HG02885 (cell line): ENCODE measurements around the gene EMC9.

Experiments used
- ATAC-seq: cut with Tn5 transposase; IDR thresholded peaks from one replicate; pipeline ENCODE4 v1.9.1; 2021; ENCODE audit warnings: mild to moderate bottlenecking; ENCODE audit not compliant: unreplicated experiment, poor library complexity

EMC9 gene

GRCh38 chr14:24150567-24150966, 9.2 kb upstream of the EMC9 start:
- no peak for ATAC-seq

DNA sequence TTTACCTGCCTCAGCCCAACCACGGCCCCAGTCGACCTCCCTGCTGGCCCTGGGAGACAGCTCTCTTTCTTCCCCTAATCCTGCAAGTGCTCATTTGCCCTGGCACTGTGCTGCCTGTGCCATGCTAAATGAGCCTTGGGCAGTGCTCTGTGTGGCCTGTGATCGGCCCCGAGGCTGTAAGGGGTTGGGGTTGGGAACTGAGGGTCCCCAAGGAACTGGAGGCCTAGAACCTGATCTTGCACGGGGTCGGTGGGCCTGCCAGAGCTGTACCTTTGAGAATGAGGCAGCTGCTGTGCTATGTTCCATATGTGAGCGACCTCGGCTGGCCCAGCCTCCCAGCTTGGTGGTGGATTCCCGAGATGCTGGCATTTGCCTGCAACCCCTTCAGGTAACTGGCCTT, 8.7 kb upstream of the EMC9 start:
- ATAC-seq = no peak

DNA sequence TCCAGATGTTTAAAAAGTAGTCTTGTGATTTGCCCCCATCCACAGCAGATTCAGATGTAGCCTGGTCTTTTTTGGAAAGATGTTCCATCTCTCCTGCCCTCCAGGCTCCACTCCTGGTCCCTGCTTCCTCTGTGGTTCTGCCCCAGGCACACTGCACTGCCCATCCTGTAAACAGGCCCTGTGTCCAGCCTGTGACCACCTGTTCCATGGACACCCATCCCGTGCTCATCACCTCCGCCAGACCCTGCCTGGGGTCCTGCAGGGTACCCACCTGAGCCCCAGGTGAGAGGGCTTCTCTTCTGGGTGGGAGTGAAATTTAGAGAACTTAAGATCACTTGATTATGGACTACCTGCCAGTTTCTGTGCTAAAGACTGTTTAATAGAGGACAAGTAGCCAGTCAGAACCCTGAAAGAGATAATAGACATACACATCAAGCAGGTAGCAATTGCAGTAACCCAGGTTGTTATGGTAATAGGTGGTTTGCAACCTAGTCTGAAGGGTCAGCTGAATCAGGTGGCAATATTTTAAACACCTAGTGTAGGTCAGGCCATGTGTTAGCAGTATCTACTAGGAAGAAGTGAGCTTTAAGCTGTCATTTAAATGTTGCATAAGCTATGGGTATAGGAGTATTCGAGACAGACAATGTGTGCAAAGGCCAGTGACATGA, 8.0 kb upstream of the EMC9 start:
- no peak for ATAC-seq

GRCh38 chr14:24147761-24148428, 6.5 kb upstream of the EMC9 start:
- ATAC-seq = no peak

- peak; percentile 86 for ATAC-seq
Measured at GRCh38 chr14:24146978-24147760, 5.8 kb upstream of the EMC9 start, which contains the start of gene RNF31. TSS of gene RNF31 (plus strand) at chr14:24147498. CDS start at chr14:24147699, 201 bp downstream.

GRCh38 chr14:24146453-24146977, 5.1 kb upstream of the EMC9 start, which contains the start of gene PSME2:
TSS of gene PSME2 (minus strand) at chr14:24146610. CDS start at chr14:24146581, 29 bp downstream.
- ATAC-seq = peak; percentile 69

- no peak for ATAC-seq
Measured at GRCh38 chr14:24145690-24146452, 4.5 kb upstream of the EMC9 start.

DNA sequence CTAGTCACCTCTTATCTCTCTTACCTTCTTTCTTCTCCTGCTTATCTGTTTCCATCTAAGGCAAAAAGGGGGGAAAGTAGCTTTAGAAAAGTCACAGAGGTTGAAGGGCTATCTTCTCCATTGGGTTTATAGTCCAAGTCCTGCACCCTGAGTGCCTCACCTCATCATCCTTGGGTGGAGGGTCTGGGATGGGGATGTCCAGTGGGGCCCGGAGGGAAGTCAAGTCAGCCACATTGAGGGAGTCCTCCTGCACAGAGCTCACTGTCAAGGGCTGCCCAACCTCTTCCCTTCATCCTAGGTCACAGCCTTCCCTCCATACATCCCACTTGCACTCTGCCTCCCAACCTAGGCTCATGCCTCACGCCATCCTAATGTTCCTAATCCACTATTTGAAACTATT, 3.8 kb upstream of the EMC9 start:
- no peak for ATAC-seq

DNA sequence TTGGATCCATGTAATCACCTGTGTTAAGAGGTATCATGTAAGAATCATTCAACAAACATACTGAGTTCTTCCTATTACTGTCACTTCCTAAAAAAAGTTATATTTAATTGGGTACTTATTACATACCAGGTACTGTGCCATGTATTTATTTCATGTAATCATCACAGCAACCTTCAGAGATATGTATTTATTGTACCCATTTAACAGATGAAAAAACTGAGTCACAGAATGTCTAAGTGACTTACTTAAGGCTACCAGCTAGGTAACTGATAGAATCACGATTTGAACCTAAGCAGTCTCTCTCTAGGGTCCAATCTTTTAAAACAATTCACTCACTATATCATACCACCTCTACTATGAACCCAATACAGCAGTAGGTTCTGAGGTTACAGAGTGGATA, 3.1 kb upstream of the EMC9 start:
- no peak for ATAC-seq

DNA sequence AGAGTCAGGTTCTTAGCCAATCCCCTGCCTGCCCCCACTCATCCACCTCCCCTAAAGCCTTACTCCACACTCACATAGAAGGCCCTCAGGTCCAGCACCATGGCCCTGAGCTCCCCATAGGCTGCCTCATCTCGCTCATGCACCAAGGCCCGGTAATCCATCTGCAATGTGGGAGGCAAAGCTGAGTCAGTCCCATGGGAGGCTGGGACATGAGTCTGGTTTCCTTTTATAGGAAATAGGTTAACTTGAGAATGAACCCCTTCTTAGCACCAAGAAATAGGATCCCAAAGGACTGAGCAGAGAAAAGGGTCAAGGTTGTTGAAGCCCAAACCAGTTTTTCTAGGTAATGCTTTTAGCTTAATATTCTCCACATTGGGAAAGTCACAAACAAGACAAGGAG, 2.1 kb upstream of the EMC9 start:
- no peak for ATAC-seq

- no peak for ATAC-seq
Measured at GRCh38 chr14:24139272-24139934, 2.0 kb downstream of the EMC9 start.

GRCh38 chr14:24138396-24139271, 2.8 kb downstream of the EMC9 start:
- no peak for ATAC-seq

DNA sequence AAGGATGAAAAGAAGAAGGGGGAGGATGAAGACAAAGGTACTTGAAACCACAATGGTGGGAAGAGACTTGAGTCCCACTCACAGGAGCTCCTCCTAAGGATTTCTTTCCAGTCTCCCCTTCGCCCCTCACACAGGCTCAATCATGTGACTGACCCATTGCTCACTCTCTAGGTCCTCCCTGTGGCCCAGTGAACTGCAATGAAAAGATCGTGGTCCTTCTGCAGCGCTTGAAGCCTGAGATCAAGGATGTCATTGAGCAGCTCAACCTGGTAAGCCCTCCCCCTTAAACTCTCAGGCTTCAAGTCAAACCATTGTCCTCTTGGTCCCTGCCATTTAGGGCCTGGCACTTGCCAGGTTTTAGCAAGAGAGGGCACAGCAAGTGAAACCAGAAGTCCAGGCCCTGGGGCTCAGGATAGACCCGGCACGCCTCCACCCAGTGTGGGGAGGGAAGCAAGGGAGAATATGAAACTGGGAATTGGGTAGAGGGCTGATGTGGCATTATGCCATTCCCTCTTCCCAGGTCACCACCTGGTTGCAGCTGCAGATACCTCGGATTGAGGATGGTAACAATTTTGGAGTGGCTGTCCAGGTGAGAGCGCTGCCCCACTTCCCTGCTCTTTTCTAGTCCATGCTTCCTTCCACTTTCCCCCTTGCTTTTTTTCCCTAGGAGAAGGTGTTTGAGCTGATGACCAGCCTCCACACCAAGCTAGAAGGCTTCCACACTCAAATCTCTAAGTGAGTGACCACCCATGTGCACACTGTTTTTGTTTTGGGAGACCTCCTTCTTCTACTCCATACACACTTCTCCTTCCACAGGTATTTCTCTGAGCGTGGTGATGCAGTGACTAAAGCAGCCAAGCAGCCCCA, 3.6 kb downstream of the EMC9 start:
- ATAC-seq = no peak

DNA sequence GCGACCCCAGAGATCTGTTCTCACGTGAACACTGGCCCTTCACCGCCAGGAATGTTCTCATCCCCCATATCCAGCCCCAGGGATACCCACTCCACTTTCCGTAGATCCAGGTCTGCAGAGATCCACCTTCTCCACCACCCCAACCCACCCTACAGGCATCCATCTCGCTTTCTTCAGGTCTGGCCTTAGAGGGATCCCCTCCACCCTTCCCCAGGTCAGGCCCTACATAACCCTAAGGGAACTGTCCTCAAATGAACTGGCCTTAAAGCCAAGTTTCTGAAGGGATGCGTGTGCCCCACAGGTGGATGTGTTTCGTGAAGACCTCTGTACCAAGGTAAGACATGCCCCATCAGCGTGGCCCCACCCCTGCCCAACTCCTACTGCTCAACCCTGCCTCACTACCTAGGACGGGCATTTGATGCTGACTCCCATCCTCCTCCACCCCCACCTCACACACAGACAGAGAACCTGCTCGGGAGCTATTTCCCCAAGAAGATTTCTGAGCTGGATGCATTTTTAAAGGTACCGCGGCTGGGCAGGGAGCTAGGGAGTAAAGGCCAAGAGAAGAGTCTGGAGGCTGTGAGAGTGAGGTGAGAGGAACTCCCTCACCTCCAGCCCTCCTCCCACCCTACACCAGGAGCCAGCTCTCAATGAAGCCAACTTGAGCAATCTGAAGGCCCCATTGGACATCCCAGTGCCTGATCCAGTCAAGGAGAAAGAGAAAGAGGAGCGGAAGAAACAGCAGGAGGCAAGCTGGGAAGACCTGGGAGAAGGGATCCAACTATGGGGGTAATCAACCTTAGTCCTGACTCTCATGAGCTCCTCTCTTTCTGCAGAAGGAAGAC, 4.5 kb downstream of the EMC9 start:
- ATAC-seq = no peak

DNA sequence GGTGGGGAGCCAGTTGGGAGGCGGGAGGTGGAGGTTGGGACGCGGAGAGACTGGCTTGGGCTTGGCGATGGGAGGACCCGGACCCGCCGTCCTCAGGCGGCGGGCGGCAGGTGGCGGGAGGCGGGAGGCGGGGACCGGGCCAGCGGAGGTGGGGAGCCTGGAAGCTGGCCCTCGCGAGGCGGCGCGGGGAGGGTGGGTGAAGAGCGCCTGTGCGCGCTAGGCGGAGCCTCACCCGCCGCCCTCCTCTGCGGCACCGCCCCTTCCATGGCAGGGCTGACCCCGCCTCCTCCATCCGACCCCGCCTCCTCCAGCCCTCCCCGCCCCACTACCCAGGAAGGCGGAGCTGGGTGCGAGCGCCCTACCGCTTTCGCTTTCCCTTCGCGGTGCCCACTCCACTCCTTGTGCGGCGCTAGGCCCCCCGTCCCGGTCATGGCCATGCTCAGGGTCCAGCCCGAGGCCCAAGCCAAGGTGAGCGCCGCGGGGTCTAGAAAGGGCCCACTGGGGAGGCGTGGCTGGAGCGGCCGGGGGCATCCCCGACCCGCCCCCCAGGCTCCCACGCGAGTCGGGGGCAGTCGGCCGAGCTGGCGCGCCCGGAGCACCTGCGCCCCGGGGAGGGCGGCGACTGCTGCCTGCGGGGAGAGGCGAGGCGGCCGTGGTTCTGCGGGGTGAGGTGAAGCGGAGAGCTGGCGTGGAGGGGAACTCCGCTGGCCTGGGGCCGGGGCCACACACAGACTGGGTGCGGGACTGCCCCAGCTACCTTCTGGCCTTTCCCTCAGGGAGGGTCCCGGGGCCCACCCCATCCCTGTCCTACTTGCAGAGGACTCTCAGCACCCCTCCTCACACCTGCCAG, 5.3 kb downstream of the EMC9 start, which contains the start of gene PSME1:
PSME1 (plus strand) TSS at position 361 of the 850 bp plus-strand sequence; CDS start at position 430, 69 bp downstream.
- peak; percentile 89 for ATAC-seq

GRCh38 chr14:24135584-24135833, 5.9 kb downstream of the EMC9 start:
- ATAC-seq = peak; percentile 1
